Measurements from ENCODE around the gene SRGAP2. TPM values are rescaled to one million over a fixed set of nuclear protein-coding genes. Genes with fewer than 3 reads are reported as not detected.
A peak's percentile ranks its signal among the peaks of the same experiment; 100 is the strongest.
"Not testable (repeated sequence)": the region's sequence is repeated elsewhere in the genome, so short reads cannot be mapped to it uniquely, and the experiment has no call there.

The SRGAP2 gene
- total and polyA plus RNA-seq, 9 of the 15 experiments (the other 6 are each of a cell fraction or from before 2014, with no cell fraction given), result 4.1 to 50.7 (median 15.6) TPM

DNA sequence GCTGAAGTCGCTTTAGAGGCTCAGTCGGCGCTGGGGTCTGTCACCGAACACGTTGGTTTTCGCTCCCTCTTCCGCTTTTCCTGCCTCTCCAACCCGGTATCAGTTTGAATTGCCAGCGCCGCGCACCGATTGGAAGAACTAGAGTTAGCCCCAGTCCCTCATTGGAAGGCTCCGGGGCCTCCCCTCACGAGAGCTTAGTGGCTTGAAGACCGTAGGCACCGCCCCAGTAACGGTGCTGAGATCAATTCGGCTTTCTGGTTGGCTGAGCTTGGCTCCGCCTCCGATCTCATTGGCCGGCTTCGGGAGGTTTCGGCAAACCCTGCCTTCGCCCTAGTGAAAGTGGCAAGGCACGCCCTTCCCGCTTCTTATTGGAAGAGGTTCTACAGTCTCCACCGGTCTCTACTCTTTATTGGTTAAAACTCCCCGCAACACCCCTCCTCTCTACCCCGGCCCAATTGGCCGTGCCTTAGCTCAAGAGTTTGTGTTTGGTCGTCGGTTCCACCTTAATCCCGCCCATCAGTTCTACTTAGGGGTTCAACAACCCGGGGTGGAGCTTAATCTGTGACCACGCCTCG lies 465 bp upstream of the SRGAP2 start, which contains the start of gene FAM72A (continued):
- TF ChIP-seq ZNF639 (CRISPR knock-in tag; conservative IDR thresholded peaks at IDR 0.05 in 1 of 2, IDR thresholded peaks at IDR 0.05 in 1 of 2) (peak in 1 of 2 experiments; percentile 84; a peak in 2 of 4 replicates), CREM (IDR thresholded peaks at IDR 0.05; ENCODE audit: low read depth) (0 out of 2 replicates have a peak, but pooled peaks have one; percentile 26), FOS (IDR thresholded peaks at IDR 0.05; ENCODE audit: extremely low read depth, insufficient read length) (peak; percentile 75), SP2 (IDR thresholded peaks at IDR 0.05; ENCODE audit: extremely low read depth, low read depth, low read length, poor library complexity, severe bottlenecking) (peak; percentile 60)

GRCh38 chr1:206204159-206204511 lies 794 bp downstream of the SRGAP2 start:
- peak overlapping the region; percentile 30 for H3K4me3 ChIP-seq
- ATAC-seq, result peak; percentile 3
- H3K27ac ChIP-seq (ENCODE audit: extremely low read depth, low read depth, low read length); POLR2A ChIA-PET; CTCF ChIA-PET (ENCODE audit: low intra/inter-chr PET ratio); H3K27me3 ChIP-seq (ENCODE audit: control insufficient read depth in 2 of 2, insufficient read depth in 2 of 2, low read length in 2 of 2); H3K4me1 ChIP-seq (replicated peaks in 1 of 2; ENCODE audit: control insufficient read depth in 2 of 2, insufficient read depth in 2 of 2, low read length in 2 of 2); H3K9me1 ChIP-seq (ENCODE audit: control insufficient read depth, insufficient read depth, low read length); H3K79me2 ChIP-seq (ENCODE audit: control insufficient read depth, insufficient read depth, low read length); in situ Hi-C loops (cut with MboI); intact Hi-C loops (cut with micrococcal nuclease); H3K9me3 ChIP-seq (replicated peaks; ENCODE audit: control insufficient read depth, insufficient read depth, low read depth, low read length); H2AFZ ChIP-seq (ENCODE audit: low read depth, low read length); H3K36me3 ChIP-seq (ENCODE audit: control insufficient read depth, insufficient read depth, low read length); DNase-seq (ENCODE audit: extremely low read depth in 1 of 4, low spot score in 3 of 4); FAIRE-seq; H4K20me1 ChIP-seq (replicated peaks; ENCODE audit: control insufficient read depth, insufficient read depth, low read length); BruUV-seq (replicated peaks): not testable (repeated sequence)
- H3K4me2 ChIP-seq (ENCODE audit: insufficient read depth, low read length), result peak overlapping the region; percentile 46; the same call in 1 of the 2 replicates
- TF ChIP-seq, protein P1, sequence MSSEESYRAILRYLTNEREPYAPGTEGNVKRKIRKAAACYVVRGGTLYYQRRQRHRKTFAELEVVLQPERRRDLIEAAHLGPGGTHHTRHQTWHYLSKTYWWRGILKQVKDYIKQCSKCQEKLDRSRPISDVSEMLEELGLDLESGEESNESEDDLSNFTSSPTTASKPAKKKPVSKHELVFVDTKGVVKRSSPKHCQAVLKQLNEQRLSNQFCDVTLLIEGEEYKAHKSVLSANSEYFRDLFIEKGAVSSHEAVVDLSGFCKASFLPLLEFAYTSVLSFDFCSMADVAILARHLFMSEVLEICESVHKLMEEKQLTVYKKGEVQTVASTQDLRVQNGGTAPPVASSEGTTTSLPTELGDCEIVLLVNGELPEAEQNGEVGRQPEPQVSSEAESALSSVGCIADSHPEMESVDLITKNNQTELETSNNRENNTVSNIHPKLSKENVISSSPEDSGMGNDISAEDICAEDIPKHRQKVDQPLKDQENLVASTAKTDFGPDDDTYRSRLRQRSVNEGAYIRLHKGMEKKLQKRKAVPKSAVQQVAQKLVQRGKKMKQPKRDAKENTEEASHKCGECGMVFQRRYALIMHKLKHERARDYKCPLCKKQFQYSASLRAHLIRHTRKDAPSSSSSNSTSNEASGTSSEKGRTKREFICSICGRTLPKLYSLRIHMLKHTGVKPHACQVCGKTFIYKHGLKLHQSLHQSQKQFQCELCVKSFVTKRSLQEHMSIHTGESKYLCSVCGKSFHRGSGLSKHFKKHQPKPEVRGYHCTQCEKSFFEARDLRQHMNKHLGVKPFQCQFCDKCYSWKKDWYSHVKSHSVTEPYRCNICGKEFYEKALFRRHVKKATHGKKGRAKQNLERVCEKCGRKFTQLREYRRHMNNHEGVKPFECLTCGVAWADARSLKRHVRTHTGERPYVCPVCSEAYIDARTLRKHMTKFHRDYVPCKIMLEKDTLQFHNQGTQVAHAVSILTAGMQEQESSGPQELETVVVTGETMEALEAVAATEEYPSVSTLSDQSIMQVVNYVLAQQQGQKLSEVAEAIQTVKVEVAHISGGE (CRISPR knock-in tag; IDR thresholded peaks at IDR 0.05), result 0 out of 6 replicates have a peak, but pooled peaks of 1 of the 3 experiments have one; percentile 10
- WGBS (ENCODE audit: insufficient coverage, low coverage, missing lambda C conversion rate), result no CpG with 5 or more reads among the region's 25 CpGs
- peak overlapping the region in 1 of 2 experiments; percentile 81; a peak in 1 of 4 replicates for H3K9ac ChIP-seq (ENCODE audit: insufficient read depth in 1 of 2, low read depth in 2 of 2, low read length in 2 of 2)
